OCI-LY7 (cell line): ENCODE results near the gene CUBN.

Source experiments
- EZH2phosphoT487 ChIP-seq: fragments of 200-600 bp; sonication (generic); IDR thresholded peaks from 2 replicates; pipeline ENCODE4 v1.6.1; 2018; ENCODE audit warnings: low read depth, borderline replicate concordance, mild to moderate bottlenecking, mixed run types, antibody characterized with exemption, low read length, moderate library complexity, mixed read lengths
- TF ChIP-seq, protein P1 (sequence below): fragments of 200-600 bp; sonication (generic); conservative IDR thresholded peaks from 2 replicates; pipeline ENCODE4 v1.5.1; 2014; ENCODE audit warnings: mild to moderate bottlenecking, antibody characterized with exemption, low read length, moderate library complexity, mixed read lengths

DNA sequence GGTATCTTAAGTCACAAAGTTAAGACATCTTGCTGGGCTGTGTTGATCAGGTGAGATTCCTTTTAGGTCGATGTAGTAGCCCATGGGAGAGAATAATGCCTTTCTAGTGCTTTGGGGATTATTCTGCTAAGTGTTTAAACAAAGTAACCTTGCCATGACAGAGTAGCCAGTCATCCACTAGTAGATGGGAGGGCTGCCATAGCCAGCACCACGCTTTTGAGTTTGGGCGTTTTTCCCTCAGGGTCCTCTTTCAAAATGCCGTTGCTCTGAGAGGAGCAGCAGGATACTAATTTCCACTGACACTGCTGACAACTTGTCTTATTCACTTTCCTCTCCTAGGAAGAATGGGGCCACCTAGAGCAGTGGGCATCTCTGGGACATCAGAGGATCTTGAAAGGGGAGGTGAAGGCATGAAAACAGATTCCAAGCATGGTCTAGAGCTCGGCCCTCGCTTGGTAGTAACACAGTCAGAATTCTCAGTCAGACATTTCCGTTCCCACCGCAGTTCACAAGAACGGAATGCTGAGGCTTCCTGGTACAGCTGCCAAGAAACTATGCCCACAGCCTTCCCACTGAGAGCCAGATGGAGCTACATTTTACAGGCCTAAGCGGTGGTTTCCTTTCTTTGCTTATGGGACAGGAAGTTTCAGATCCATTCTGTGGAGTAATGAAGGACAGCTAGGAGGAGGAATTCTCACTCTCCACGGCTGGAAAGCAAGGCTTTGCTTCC, 297.1 kb downstream of the CUBN start:
- TF ChIP-seq, protein P1, sequence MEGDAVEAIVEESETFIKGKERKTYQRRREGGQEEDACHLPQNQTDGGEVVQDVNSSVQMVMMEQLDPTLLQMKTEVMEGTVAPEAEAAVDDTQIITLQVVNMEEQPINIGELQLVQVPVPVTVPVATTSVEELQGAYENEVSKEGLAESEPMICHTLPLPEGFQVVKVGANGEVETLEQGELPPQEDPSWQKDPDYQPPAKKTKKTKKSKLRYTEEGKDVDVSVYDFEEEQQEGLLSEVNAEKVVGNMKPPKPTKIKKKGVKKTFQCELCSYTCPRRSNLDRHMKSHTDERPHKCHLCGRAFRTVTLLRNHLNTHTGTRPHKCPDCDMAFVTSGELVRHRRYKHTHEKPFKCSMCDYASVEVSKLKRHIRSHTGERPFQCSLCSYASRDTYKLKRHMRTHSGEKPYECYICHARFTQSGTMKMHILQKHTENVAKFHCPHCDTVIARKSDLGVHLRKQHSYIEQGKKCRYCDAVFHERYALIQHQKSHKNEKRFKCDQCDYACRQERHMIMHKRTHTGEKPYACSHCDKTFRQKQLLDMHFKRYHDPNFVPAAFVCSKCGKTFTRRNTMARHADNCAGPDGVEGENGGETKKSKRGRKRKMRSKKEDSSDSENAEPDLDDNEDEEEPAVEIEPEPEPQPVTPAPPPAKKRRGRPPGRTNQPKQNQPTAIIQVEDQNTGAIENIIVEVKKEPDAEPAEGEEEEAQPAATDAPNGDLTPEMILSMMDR = no peak
- TF ChIP-seq EZH2phosphoT487 = no peak
